Endothelial cell of umbilical vein (primary cell): ENCODE measurements around the gene RETREG3. TPM values are rescaled to one million over a fixed set of nuclear protein-coding genes. Genes with fewer than 3 reads are reported as not detected.

Experiments
- BruUV-seq: library from RNA; stranded (reverse); fragments of 400-500 nt; replicated peaks from 2 replicates; lab custom pipeline; 2021; lab: Mats Ljungman, UMichigan
- CTCF ChIA-PET: fragments of 300-600, 350-600 bp; sonication (Branson Sonifier 250); formaldehyde crosslinking; loops from one replicate; lab custom pipeline; 2021; ENCODE audit warnings: antibody characterized with exemption, inconsistent platforms; lab: Charles Lee
- POLR2A ChIA-PET: fragments of 300-600, 350-600 bp; sonication (Branson Sonifier 250); formaldehyde crosslinking; loops from one replicate; lab custom pipeline; 2021; ENCODE audit warnings: antibody characterized with exemption, inconsistent platforms; lab: Charles Lee
- DNase-seq: peaks from one replicate; pipeline ENCODE4 v3.0.0-alpha.2; 2011; ENCODE audit warnings: low read depth, low spot score
- FAIRE-seq: peaks from 2 replicates; lab custom pipeline; 2011; peaks lifted over from hg19 to GRCh38; lab: Jason Lieb, UNC
- H2AFZ ChIP-seq: 2 replicates; pipeline ENCODE4 v1.6.0; 2012; ENCODE audit warnings: low read depth, low read length, control low read depth, inconsistent platforms
- H3K27ac ChIP-seq: 2 replicates; pipeline ENCODE4 v1.5.1; 2011; ENCODE audit warnings: low read depth, mild to moderate bottlenecking, control low read depth, low read length, moderate library complexity; ENCODE audit not compliant: insufficient read depth
- H3K27me3 ChIP-seq, 2 experiments: 2 replicates each; pipeline versions ENCODE4 v1.6.0 to v1.6.1; 2011; ENCODE audit warnings: low read length in 2 of 2, mixed read lengths in 1 of 2; ENCODE audit not compliant: control insufficient read depth in 2 of 2, insufficient read depth in 2 of 2
- H3K36me3 ChIP-seq, 2 experiments: 2 replicates in 1 of 2; 3 replicates in 1 of 2; pipeline ENCODE4 v1.5.1; 2011; ENCODE audit warnings: low read length in 2 of 2, mild to moderate bottlenecking in 1 of 2, moderate library complexity in 1 of 2; ENCODE audit not compliant: control insufficient read depth in 2 of 2, insufficient read depth in 2 of 2; ENCODE audit errors: extremely low read depth in 1 of 2
- H3K4me1 ChIP-seq: 3 replicates; pipeline ENCODE4 v1.5.1; 2011; ENCODE audit warnings: mild to moderate bottlenecking, low read length; ENCODE audit not compliant: control insufficient read depth, insufficient read depth; ENCODE audit errors: extremely low read depth
- H3K4me2 ChIP-seq: 2 replicates; pipeline ENCODE4 v1.6.1; 2011; ENCODE audit warnings: low read length, control low read depth, mixed read lengths; ENCODE audit not compliant: insufficient read depth
- H3K4me3 ChIP-seq, 3 experiments: fragments of 200-600 bp in 1 of 3; sonication (generic), shearing (Covaris generic) in 1 of 3; replicated peaks in 1 of 3; 2 replicates each; pipeline ENCODE4 v1.5.1; 2011 to 2016; ENCODE audit warnings: control low read depth in 3 of 3, low read length in 3 of 3, mild to moderate bottlenecking in 2 of 3, inconsistent platforms in 1 of 3, low read depth in 1 of 3, moderate library complexity in 1 of 3; ENCODE audit not compliant: insufficient read depth in 1 of 3
- H3K79me2 ChIP-seq: 2 replicates; pipeline ENCODE4 v1.6.0; 2012; ENCODE audit warnings: low read length, inconsistent platforms; ENCODE audit not compliant: control insufficient read depth, insufficient read depth
- H3K9ac ChIP-seq: replicated peaks from 2 replicates; pipeline ENCODE3; 2011; ENCODE audit warnings: low read length, control low read depth; ENCODE audit not compliant: insufficient read depth; ENCODE audit errors: extremely low read depth
- H3K9me1 ChIP-seq: replicated peaks from 3 replicates; pipeline ENCODE4 v1.6.0; 2011; ENCODE audit warnings: mild to moderate bottlenecking, low read length; ENCODE audit not compliant: control insufficient read depth, insufficient read depth; ENCODE audit errors: extremely low read depth
- H3K9me3 ChIP-seq: replicated peaks from 2 replicates; pipeline ENCODE4 v1.5.1; 2012; ENCODE audit warnings: low read length, inconsistent platforms; ENCODE audit not compliant: control insufficient read depth, insufficient read depth
- H4K20me1 ChIP-seq: replicated peaks from 2 replicates; pipeline ENCODE3; 2011; ENCODE audit warnings: mild to moderate bottlenecking, low read length; ENCODE audit not compliant: control insufficient read depth, insufficient read depth; ENCODE audit errors: extremely low read depth
- CTCF ChIP-seq, 2 donors: IDR thresholded peaks; 1 replicate in 1 of 2; 2 replicates in 1 of 2; pipeline ENCODE4 v1.5.1; 2011; ENCODE audit warnings: low read length in 2 of 2, mild to moderate bottlenecking in 2 of 2, moderate library complexity in 2 of 2, control low read depth in 1 of 2, inconsistent platforms in 1 of 2, low read depth in 1 of 2; ENCODE audit not compliant: insufficient read depth in 1 of 2; ENCODE audit errors: extremely low read depth in 1 of 2
- EZH2 ChIP-seq: IDR thresholded peaks from 2 replicates; pipeline ENCODE4 v1.6.1; 2012; ENCODE audit warnings: borderline replicate concordance, low read depth, mild to moderate bottlenecking, moderate library complexity, low read length, inconsistent platforms; ENCODE audit not compliant: severe bottlenecking
- FOS ChIP-seq: IDR thresholded peaks from 2 replicates; pipeline ENCODE4 v1.6.1; 2011; ENCODE audit warnings: mild to moderate bottlenecking, low read length, moderate library complexity, borderline replicate concordance; ENCODE audit not compliant: insufficient read depth
- GATA2 ChIP-seq: IDR thresholded peaks from 2 replicates; pipeline ENCODE4 v1.7.0; 2011; ENCODE audit warnings: low read depth, mild to moderate bottlenecking, moderate library complexity, mixed read lengths, low read length; ENCODE audit not compliant: insufficient read length, insufficient read depth
- JUN ChIP-seq: IDR thresholded peaks from 2 replicates; pipeline ENCODE4 v1.6.1; 2011; ENCODE audit warnings: borderline replicate concordance, low read depth; ENCODE audit not compliant: insufficient read length, insufficient read depth
- MAX ChIP-seq: IDR thresholded peaks from 2 replicates; pipeline ENCODE4 v1.6.1; 2011; ENCODE audit not compliant: insufficient read depth, insufficient read length
- MYC ChIP-seq: IDR thresholded peaks from one replicate; pipeline ENCODE4 v1.6.1; 2011; ENCODE audit warnings: mild to moderate bottlenecking, low read depth, low read length
- POLR2A ChIP-seq: IDR thresholded peaks from 2 replicates; pipeline ENCODE4 v1.6.1; 2012; ENCODE audit warnings: low read depth, mild to moderate bottlenecking, control low read depth, low read length
- POLR2AphosphoS5 ChIP-seq: IDR thresholded peaks from 2 replicates; pipeline ENCODE4 v1.6.1; 2012; ENCODE audit warnings: low read depth, mild to moderate bottlenecking, control low read depth, low read length, moderate library complexity; ENCODE audit not compliant: insufficient read depth
- dilution Hi-C: fragments of 300-500 bp; cut with MboI; formaldehyde crosslinking; loops from one replicate; pipeline ENCODE4 v1.15.0; 2019; ENCODE audit warnings: low sequenced_read_pairs; ENCODE audit not compliant: extremely low pct_ligation_motif_present
- intact Hi-C: fragments of 100-400 bp; cut with micrococcal nuclease; formaldehyde crosslinking; loops from one replicate; pipeline ENCODE4 v1.10.0; 2022
- polyA plus RNA-seq, 4 experiments: library from polyadenylated mRNA; depleted of rRNA in 3 of 4; stranded (reverse) in 3 of 4; unstranded in 1 of 4; fragments of >200 nt; gene quantifications; 2 replicates each; pipeline versions ENCODE4 v1.2.1 to v1.2.3, GENCODE V29; 2011 to 2012; ENCODE audit warnings: missing spikeins in 1 of 4
- total RNA-seq: library from RNA; stranded (reverse); gene quantifications from 2 replicates; pipeline ENCODE4 v1.2.3, GENCODE V29; 2021

The RETREG3 gene
- total and polyA plus RNA-seq, 2 donors (not counting 3 experiments of a cell fraction or from before 2014, with no cell fraction given), result 36.2 to 53.4 TPM

GRCh38 chr17:42560246-42560645 lies 48.9 kb downstream of the RETREG3 start:
- no peaks in the 10 kb centered on the region for H3K9me1 ChIP-seq
- peaks cover 20% of the 10 kb centered on the region for H3K79me2 ChIP-seq
- H3K36me3 ChIP-seq, result peaks cover 4 to 11% of the 10 kb centered on the region in 2 experiments
- H3K4me3 ChIP-seq, result no peak overlapping the region
- POLR2A ChIA-PET, result no interaction called here
- H3K9me3 ChIP-seq, result no peaks in the 10 kb centered on the region
- FAIRE-seq, result no peak
- H3K27me3 ChIP-seq, result no peaks in the 10 kb centered on the region
- TF ChIP-seq POLR2AphosphoS5, result no peak
- no peak for TF ChIP-seq POLR2A
- TF ChIP-seq MYC, result no peak
- TF ChIP-seq FOS, result no peak
- TF ChIP-seq CTCF (IDR thresholded peaks at IDR 0.05; ENCODE audit: extremely low read depth in 1 of 2, insufficient read depth in 1 of 2, low read depth in 1 of 2, low read length in 2 of 2), result no peak
- TF ChIP-seq JUN, result no peak
- TF ChIP-seq EZH2, result no peak
- TF ChIP-seq GATA2, result no peak
- TF ChIP-seq MAX, result no peak
- H3K4me2 ChIP-seq, result no peak overlapping the region
- BruUV-seq, result no TSS peak
- CTCF ChIA-PET, result interaction anchor here (1.0 to 1.4 kb wide), 2 partner anchors 11 to 18 kb away, joined by 3 to 5 read pairs; no protein-coding TSS in a partner anchor
- H4K20me1 ChIP-seq, result no peaks in the 10 kb centered on the region
- intact Hi-C loops (no loop called here), dilution Hi-C loops (no loop called here)
- no peak overlapping the region for H3K9ac ChIP-seq
- no peak for DNase-seq
- H2AFZ ChIP-seq, result no peak overlapping the region
- H3K27ac ChIP-seq, result no peak overlapping the region
- H3K4me1 ChIP-seq, result peaks cover 26% of the 10 kb centered on the region
